Measurements from ENCODE around the gene RAMP1.
"Not testable (repeated sequence)": the region's sequence is repeated elsewhere in the genome, so short reads cannot be mapped to it uniquely, and the experiment has no call there.

Gene RAMP1

DNA sequence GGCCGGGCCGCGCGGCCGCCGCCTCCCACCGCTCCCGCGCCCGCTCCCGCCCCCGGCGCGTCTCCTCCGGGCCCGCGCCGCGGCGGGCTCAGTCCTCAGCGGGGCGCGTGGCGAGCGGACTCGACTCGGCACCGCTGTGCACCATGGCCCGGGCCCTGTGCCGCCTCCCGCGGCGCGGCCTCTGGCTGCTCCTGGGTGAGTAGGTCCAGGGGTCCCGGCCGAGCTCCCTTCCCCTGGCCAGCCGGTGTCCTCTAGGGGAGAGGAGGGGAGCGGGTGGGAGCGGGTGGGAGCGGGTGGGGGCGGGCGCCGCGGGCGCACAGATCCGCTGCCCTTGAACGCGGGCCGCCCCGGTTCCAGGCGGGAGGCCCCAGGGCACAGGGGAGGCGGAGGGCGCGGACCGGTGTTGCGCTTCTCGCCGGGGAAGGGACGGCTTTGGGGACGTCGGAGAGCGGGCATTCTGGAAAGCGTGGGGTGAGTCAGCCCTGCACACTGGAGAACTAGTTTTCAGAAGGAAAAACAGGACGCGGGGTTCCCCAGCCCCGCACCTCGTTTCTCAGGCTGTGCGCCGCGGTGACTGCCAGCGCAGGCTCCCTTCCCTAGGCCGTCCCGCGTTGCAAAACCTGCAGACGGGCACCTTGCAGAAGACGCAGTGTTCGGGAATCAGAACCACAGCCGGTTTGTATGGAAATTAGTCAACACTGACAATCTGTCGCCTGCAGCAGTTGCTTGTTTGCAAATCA, at the start of gene RAMP1:
Gene RAMP1 (plus strand): TSS at position 91 of the 740 bp plus-strand sequence. CDS start 53 bp downstream, at position 144.
- DNase-seq, result no peak

GRCh38 chr2:237815637-237816036, 43.8 kb upstream of the RAMP1 start:
- DNase-seq, result no peak

DNA sequence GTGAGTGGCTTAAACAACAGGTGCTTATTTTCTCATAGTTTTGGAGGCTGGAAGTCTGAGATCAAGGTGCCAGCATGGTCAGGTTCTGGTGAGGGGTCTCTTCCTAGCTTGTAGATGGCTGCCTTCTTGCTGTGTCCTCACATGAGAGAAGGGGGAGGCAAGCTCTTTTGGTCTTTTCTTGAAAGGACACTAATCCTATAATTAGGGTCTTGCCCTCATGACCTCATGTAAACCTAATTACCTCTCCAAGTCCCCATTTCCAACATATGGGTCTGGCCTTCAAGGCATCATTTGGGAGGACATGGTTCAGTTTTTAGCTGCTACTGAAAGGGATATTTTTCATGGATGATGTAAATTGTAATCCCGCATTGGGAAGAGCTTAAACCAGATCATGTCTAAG, 42.9 kb upstream of the RAMP1 start:
- no peak for DNase-seq

- DNase-seq, result no peak
These were observed 41.4 kb upstream of the RAMP1 start for GRCh38 chr2:237818066-237818473.

DNA sequence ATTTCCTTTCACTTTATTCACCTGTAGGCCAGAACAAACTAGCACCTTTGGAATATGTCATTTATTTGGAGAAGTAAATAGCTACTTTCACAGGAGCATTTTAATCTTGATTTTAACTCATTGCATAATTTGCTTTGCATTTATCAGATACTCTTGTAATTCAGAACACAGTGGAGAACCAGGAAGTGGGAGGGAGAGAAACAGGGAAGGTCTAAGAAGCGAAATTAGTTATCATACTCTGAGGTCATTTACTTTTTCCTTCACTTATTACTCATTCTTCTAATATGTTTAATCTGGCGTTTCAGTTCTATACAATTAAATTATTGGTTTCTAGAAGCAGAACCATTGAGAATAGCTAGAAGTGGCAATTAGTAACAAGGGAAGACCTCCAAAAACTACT, 40.2 kb upstream of the RAMP1 start:
- no peak for DNase-seq

DNA sequence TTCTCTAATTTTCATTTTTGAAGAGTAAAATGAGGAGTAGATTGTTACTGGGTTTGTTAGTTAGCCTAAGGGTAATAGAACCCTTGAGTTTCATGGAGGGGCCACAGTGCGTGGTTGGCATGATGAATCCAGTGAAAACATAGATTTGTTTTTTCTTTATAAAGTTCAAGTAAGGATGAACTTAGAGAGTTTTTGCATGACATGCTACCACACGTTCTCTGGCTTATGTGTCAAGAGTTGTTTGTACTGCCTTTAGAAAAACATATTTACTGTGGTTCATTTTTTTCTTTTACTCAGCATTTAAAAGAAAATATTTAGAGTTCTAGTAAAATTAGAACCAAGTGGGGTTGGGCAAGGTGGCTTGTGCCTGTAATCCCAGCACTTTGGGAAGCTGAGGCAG, 39.0 kb upstream of the RAMP1 start:
- DNase-seq, result no peak

DNA sequence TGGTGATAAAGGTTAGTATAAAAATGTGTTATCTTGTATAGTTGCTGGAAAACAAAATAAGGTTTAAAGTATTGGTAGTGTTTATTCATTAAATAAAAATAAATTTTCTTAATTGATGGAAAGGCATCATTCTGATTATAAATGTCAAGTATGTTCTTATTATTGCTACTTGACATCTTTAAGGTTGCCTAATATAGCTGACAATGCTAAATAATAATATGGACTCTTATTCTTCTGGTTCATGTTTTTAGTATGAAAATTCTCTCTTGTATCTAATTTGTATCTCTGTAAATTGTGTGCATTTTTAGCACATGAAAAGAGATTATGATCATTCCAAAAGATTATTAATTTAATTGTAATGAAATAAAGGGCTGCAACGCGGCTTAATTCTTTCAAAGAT, 35.9 kb upstream of the RAMP1 start:
- DNase-seq, result no peak

- DNase-seq, result no peak
These were observed 35.3 kb upstream of the RAMP1 start for GRCh38 chr2:237824085-237824484.

- no peak for DNase-seq
These were observed 31.9 kb upstream of the RAMP1 start for GRCh38 chr2:237827421-237827987.

DNA sequence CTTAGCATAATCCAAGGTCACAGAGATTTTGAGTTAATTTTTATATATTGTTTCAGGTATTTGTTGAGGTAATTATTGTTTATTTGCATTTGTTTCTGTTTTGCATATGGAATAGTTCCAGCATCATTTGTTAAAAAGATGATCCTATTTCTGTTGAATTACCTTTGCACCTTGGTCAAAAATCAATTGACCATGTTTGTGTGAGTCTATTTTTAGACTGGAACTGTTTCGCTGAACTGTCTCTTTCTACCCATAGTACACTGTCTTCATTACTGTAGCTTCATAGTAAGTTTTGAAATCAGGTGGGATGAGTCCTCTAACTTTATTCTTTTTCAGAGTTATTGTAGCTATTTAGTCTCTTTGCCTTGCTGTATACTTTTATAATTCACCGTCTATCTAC, 28.9 kb upstream of the RAMP1 start:
- DNase-seq, result no peak

DNA sequence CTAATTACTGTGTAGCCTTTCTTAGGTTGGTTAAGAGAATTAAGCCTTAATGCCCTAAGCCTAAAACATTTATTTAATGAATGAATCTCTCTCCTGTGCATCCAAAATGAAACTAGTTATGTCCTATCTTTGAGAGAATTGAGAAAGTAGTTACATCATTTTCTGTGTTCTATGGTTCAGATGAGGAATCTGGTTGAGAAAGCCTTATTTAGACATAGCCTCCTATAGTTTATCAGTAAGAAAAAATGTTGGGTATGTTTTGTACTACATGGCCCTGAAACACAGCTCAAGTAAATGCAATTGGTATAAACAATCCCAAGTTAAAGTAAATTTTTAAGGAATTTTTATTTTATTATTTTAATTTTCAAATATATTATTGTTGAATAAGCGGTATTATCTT, 25.9 kb upstream of the RAMP1 start:
- no peak for DNase-seq

DNA sequence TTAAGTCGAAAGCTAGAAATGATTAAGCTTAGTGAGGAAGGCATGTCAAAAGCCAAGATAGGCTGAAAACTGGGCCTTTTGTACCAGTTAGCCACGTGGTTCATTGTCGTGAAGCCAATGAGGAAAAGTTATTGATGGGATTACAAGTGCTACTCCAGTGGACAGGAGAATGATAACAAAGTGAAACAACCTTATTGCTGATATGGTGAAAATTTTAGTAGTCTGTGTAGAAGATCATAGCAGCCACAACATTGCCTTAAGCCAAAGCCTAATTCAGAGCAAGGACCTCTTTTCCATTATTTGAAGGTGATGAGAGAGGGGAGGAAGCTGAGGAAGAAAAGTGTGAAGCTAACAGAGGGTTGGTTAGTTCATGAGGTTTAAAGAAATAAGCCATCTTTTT, 24.1 kb upstream of the RAMP1 start:
- DNase-seq, result no peak

GRCh38 chr2:237841051-237841450, 18.4 kb upstream of the RAMP1 start:
- DNase-seq, result no peak

GRCh38 chr2:237848940-237849339, 10.5 kb upstream of the RAMP1 start:
- not testable (repeated sequence) for DNase-seq

DNA sequence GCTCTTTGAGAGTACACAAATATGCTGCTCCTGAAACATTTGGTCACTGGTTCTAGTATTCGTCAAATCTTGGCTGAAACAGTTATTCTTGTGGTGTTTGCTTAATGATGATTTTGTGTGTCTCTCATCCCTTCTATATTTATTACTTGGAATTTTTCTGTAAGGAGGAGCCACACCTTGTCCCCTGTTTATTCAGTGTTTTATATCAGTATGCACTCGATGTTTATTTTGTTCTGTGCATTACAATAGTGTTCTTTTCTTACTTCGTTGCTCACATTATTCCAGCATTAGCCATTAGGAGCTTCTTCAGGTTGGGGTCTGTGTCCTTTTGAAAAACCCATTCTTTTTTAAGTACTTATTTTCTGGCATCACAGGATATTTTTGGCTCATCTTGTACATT, 5.1 kb upstream of the RAMP1 start:
- no peak for DNase-seq

DNA sequence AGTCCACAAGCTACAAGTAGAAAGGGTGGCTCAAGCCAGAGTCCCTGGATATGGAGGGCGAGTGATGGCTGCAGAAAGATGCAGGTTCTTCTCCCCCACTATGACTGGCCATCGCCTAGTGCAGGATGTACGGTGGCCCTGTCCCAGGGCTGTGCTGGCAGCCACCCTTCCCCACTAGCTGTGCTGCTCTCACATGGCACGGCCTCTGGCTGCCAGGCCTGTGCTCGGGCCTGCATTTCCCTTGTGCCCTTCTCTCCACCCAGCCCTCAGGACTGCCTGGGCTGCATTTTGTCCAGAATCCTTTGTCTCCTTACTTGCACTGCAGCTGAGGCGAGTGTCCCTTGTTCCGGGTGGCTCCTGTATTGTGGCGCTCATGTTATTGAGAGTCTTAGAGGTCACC, 1.6 kb upstream of the RAMP1 start:
- DNase-seq, result no peak

DNA sequence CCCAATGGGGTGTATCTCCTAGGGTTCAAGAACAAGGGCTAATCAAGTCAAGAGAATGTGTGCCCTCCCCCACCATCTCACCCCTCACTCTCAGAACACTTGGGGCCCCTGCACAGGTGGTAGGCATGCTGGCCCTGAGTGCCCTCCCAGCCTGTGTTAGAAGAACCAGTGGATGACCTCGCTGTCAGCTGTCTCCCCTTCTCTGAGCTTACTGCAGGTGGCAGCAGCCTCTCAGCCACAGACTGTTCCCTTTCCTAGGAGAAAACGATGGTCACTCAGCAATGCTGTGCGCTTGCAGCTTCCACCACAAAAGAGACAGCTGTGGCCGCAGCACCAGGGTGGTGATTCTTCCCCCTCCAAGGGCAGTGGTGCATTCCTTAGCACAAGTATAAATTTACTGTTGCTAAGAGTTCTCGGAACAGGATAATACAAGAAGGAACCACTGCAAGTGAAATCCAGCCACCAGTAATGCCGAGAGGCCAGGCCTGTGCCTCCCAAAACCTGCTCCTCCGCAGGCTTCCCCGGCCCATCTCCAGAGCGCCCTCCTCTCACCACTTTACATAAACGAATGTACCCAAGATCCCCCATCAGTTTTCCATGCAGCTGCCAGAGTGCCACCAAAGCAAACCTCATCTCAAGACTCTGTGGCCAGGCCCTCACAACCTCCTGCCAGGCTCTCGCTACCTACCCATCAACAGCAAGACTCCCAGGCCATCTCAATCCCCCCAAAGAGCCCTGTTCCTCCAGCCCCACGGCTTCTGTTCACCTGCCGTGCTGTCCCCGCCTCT, 935 bp upstream of the RAMP1 start:
- peak; percentile 58 for DNase-seq

DNA sequence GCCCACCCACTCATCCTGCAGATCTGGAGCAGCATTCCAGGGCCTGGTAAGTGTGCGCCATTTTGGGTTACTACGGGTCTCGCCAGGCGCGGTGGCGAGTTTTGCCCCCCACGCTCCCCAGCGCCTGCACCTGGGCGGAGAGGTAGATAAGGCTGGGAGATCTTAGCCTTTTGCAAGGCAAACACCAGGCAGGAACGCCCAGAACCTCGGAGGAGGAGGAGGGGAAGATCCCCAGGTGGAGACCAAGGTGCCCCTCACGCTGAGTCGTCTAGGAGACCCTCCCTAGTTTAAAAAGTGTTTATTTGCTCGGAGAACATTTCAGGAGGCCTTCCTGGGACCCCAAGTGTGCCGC, 365 bp upstream of the RAMP1 start:
- DNase-seq, result no peak

- no peak for DNase-seq
These were observed 981 bp downstream of the RAMP1 start for GRCh38 chr2:237860273-237860935.

GRCh38 chr2:237861875-237862527, 2.6 kb downstream of the RAMP1 start:
- DNase-seq, result no peak

GRCh38 chr2:237862528-237862895, 3.1 kb downstream of the RAMP1 start:
- no peak for DNase-seq

DNA sequence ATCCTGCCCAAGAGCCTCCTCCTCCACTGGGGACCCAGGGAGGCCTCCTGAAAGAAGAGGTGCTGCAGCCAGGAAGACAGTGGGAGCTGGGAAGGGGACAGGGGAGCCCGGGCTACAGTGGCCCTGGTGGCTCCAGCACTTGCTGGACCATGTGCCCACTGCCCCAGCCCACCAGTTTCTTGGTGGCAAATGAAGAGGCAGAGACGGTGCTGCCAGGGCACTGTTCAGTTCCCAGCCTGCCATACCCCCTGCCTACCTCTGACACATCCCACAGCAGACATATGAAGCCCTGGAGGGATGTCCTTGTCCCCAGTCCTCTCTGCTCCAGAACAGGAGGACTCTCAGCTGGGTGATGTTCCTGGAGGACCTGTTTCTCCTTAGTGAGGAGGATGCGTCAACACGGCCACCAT, 3.7 kb downstream of the RAMP1 start:
- DNase-seq, result no peak

Data from NCI-H345 (cell line).